ENCODE data around the gene TTC3.

Gene TTC3

GRCh38 chr21:37227071-37228002, 154.3 kb downstream of the TTC3 start:
- no peak for DNase-seq

DNA sequence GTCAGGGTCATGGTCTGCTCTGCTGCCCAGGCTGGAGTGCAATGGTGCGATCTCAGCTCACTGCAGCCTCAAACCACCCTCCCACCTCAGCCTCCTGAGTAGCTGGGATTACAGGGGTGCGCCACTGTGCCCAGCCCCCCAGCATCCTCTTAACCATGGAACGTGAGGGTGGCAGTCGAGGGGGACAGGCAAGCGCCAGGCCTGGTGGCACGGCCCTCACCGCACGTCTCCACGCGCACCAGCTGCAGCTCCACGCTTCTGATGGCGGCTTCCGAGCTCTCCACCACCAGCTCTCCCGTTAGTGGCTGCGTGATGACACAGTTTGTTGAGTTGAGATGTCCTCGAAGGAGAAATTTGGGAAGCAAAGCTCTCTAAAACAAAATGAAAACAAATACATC, 154.9 kb downstream of the TTC3 start:
- DNase-seq = no peak

GRCh38 chr21:37230632-37231248, 157.7 kb downstream of the TTC3 start:
- no peak for DNase-seq

DNA sequence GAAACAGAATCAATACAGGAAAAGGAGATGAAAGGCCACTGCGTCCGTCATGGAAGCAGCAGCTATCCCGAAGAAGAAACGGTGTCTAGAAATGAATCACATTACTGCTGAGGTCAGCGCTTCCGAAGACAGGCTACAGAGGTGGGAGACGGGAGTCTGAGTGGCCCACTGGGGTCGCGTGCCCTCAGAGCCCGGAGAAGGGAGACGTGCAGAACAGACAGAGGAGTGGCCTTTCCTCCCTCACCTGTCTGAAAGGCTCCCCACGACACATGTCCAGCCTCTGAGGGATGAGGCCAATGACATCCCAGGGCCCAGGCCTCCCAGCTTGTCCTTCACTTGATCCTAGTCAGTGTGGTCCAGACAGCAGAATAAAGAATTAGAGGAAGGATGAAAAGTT, 158.2 kb downstream of the TTC3 start:
- no peak for DNase-seq

DNA sequence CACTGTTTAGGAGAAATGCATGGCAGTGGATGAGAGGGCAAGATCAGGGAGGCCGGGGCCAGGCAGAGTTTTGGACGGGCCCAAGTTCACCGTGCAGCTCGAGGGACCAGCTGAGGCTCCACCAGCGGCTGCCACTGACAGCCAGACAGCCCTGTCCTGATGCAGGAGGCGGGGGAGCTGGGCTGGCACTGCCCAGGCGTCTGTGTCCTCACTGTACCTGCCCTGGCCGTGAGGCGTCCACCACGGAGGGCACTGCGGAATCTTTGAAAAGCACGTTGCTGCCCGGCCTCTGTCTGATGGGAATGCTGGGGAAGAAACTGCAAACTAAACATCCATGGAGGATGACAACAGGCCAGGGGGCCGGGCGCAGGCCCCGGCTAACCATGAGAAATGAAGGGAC, 158.6 kb downstream of the TTC3 start:
- DNase-seq = no peak

- DNase-seq = no peak
Observed at GRCh38 chr21:37232274-37233018, 159.4 kb downstream of the TTC3 start.

GRCh38 chr21:37233551-37234146, 160.6 kb downstream of the TTC3 start:
- no peak for DNase-seq

GRCh38 chr21:37237346-37237745, 164.3 kb downstream of the TTC3 start:
- DNase-seq = no peak

GRCh38 chr21:37237764-37238163, 164.7 kb downstream of the TTC3 start:
- no peak for DNase-seq

- no peak for DNase-seq
Observed at GRCh38 chr21:37240978-37241377, 167.9 kb downstream of the TTC3 start.

DNA sequence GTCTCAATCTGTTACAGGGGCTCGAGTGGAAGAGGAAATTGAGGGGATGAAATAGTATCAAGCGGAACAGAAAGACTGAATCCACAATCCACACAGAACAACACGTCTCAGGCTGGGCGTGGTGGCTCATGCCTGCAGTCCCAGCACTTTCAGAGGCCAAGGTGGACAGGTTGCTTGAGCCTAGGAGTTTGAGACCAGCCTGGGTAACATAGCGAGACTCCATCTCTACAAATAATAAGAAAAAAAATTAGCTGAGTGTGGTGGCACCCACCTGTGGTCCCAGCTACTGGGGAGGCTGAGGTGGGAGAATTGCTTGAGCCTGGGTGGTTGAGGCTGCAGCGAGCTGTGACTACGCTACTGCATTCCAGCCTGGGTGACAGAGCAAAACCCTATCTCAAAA, 168.4 kb downstream of the TTC3 start:
- DNase-seq = no peak

DNA sequence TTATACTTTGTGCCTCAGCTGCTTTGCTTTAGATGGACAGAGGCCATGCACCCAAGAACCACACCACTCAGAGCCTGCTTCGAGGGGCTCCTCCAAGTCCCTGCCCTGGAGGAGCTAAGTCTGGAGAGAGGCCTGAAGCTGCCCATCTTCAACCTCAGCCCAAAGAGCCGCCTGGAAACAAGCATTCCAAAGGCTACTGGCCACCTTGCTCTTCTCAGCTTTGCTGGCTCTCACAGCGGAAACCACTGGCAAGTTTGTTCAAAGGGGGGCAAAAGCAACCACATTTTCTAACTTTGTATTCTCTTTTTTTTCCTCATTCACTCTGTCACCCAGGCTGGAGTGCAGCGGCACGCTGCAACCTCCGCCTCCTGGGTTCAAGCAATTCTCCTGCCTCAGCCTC, 170.9 kb downstream of the TTC3 start:
- no peak for DNase-seq

DNA sequence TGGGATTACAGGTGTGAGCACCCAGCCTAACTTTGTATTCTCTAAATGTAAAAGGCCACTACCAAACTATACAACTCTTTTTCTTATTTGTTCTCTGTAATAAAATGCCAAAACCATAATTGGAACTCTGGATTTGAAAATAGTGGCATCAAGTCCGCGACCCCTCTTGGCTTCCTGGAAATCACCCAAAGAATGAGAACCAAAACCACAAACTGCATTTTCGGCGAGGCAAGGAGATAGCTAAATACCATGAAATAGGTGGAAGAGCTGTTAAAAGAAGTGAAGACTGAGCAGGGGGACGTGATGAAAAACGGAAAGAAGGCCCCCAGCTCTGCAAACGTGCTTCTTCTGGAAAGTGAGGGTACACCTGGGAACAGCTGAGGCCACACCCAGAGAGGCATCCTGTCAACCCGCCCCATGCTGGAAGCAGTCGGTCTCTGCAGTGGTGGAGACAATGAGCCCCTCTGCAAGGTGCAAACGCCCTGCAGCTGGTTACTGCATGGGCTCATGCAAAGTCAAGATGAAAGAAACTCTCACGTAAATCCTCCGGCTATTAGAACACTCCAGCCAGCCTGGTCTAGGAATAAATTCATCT, 171.5 kb downstream of the TTC3 start:
- no peak for DNase-seq

GRCh38 chr21:37245151-37245550, 172.1 kb downstream of the TTC3 start:
- DNase-seq = no peak

DNA sequence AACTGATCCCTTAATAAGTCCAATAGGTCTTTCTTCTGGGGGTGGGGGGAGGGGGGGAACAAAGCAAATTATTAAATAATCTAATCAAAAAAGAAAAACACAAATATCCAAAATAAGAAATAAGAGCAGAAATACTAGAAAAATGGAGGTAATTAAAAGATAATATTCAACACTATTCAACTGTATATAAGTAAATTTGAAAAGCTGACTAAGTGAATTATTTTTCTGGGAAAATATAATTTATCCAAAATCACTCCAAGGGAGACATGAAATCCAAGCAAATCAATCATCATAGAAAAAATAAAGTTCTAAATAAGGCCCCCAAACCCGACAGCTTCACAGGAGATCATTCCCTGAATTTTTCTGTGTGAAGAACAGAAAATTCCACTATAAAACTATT, 175.2 kb downstream of the TTC3 start:
- DNase-seq = no peak

- no peak for DNase-seq
Observed at GRCh38 chr21:37249112-37249904, 176.3 kb downstream of the TTC3 start.

GRCh38 chr21:37251294-37251634, 178.2 kb downstream of the TTC3 start:
- no peak for DNase-seq

All from NCI-H187 (cell line).